Measurements from ENCODE around the gene SH3YL1. TPM values are rescaled to one million over a fixed set of nuclear protein-coding genes. Genes with fewer than 3 reads are reported as not detected.

SH3YL1 gene
- total and polyA plus RNA-seq, 9 donors = 28.8 to 45.2 (median 32.7) TPM

DNA sequence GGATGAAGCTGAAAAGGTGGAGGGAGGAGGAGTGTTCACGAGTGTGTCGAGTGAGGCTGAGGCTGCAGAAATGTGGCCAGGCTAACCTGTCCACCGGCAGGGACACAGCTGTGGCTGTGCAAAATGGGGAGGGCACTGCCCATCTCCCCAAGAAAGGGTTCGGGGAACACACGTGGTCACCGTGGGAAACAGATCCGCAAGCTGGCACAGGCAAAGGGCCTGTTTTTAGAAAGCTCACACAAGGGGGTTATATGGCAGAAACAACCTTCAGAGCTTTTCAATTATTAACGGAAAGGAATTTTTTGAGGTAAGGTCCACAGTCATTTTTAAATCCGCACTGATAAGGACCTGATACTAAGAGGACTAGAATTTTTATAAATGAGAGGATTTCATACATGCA lies 35.7 kb downstream of the SH3YL1 start:
- Histone ChIP-seq H3K27me3 (ENCODE audit: control insufficient read depth, insufficient read depth, low read length) (no peaks in the 10 kb centered on the region), H3K36me3 (ENCODE audit: control insufficient read depth, insufficient read depth, low read length) (peaks cover 36% of the 10 kb centered on the region), H3K9me3 (replicated peaks; ENCODE audit: control insufficient read depth, low read depth, low read length) (no peaks in the 10 kb centered on the region), H3K4me3 (ENCODE audit: low read length) (no peak overlapping the region), H3K27ac (ENCODE audit: low read length) (no peak overlapping the region), H3K4me1 (ENCODE audit: control insufficient read depth, insufficient read depth, low read length) (no peaks in the 10 kb centered on the region)
- DNase-seq = no peak
- WGBS (ENCODE audit: insufficient coverage) = 94% methylated on average over 7 of the region's 9 CpGs

DNA sequence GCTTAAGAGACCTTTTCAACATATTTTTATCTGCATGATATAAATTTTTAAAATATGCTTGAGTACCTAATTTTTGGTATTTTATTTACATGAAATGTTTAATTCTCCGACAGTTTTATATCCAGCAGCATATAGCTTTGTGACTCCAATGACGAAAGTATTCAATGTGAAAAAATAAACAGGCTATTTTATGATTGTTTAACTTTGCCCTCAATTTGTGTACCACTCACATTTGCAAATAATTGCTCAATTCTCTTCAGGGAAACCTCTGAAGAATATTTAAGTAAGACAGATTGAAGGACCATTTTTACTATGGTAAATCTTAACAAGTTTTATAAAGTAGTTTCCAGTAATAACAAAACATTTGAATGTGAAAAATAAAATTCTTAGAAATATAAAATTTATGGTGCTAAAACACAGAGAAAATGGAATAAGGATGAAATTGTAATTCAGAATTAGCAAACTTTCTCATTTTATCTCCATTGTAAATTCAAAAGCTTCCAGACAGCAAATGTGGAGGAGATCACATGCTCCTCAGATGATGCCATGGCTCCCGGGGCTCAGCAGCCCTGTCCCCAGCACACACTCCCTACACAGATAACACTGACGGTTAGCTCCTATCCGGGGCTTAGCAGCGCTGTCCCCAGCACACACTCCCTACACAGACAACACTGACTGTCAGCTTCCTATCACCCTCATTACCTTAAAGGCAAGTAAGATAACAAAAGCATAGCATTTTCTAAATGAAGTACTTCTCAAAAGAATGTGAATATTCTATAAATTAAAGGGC lies 39.7 kb downstream of the SH3YL1 start:
- Histone ChIP-seq H3K9me3 (replicated peaks; ENCODE audit: control insufficient read depth, low read depth, low read length) (no peaks in the 10 kb centered on the region), H3K36me3 (ENCODE audit: control insufficient read depth, insufficient read depth, low read length) (peaks cover 35% of the 10 kb centered on the region), H3K27ac (ENCODE audit: low read length) (no peak overlapping the region), H3K4me3 (ENCODE audit: low read length) (no peak overlapping the region), H3K27me3 (ENCODE audit: control insufficient read depth, insufficient read depth, low read length) (no peaks in the 10 kb centered on the region), H3K4me1 (ENCODE audit: control insufficient read depth, insufficient read depth, low read length) (peaks cover 2% of the 10 kb centered on the region)
- WGBS (ENCODE audit: insufficient coverage) = 91% methylated on average over 4 of the region's 6 CpGs
- DNase-seq = no peak

DNA sequence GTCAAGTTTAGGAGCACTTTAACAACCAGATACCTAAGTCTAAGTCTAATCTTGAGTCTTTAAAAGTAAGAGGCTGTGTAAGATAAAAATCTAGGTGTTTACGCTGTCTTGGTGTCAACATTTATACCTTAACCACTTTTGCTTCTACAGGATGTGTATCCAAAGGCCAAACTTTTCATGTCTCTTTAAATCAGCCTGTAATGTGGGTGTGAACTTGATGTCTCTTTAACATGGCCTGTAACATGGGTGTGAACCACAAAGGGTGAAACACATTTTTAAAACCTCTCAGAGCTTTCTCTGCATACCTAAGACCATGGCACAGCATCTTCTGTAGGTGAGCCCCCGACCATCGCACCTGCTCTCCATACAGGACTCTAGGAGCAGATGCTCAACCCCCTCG lies 40.4 kb downstream of the SH3YL1 start:
- no peaks in the 10 kb centered on the region for H3K27me3 ChIP-seq (ENCODE audit: control insufficient read depth, insufficient read depth, low read length)
- H3K27ac ChIP-seq (ENCODE audit: low read length) = no peak overlapping the region
- H3K36me3 ChIP-seq (ENCODE audit: control insufficient read depth, insufficient read depth, low read length) = peaks cover 32% of the 10 kb centered on the region
- no peaks in the 10 kb centered on the region for H3K9me3 ChIP-seq (replicated peaks; ENCODE audit: control insufficient read depth, low read depth, low read length)
- DNase-seq = no peak
- WGBS (ENCODE audit: insufficient coverage) = no CpG with 5 or more reads among the region's 4 CpGs
- peaks cover 3% of the 10 kb centered on the region for H3K4me1 ChIP-seq (ENCODE audit: control insufficient read depth, insufficient read depth, low read length)
- H3K4me3 ChIP-seq (ENCODE audit: low read length) = no peak overlapping the region

DNA sequence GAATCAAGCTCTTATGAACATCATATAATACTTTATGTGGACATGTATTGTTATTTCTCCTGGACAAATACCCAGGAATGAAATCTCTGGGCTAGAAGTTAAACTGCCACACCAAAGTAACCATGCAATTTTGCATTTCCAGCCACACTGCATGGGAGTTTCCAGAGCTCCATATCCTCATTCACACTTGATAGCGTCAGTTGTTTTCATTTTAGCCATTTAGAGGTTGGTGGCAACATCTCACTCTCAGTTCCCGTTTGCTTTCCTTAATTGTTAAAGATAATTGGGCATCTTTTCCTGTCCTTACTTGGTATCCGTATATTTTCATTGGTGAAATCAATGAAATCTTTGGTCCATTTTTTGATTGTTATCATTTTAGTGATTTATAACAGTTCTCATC lies 47.8 kb downstream of the SH3YL1 start:
- H3K9me3 ChIP-seq (replicated peaks; ENCODE audit: control insufficient read depth, low read depth, low read length) = peaks cover 9% of the 10 kb centered on the region
- peaks cover 10% of the 10 kb centered on the region for H3K36me3 ChIP-seq (ENCODE audit: control insufficient read depth, insufficient read depth, low read length)
- H3K27ac ChIP-seq (ENCODE audit: low read length) = no peak overlapping the region
- no peak overlapping the region for H3K4me3 ChIP-seq (ENCODE audit: low read length)
- DNase-seq = no peak
- H3K4me1 ChIP-seq (ENCODE audit: control insufficient read depth, insufficient read depth, low read length) = peaks cover 3% of the 10 kb centered on the region
- H3K27me3 ChIP-seq (ENCODE audit: control insufficient read depth, insufficient read depth, low read length) = no peaks in the 10 kb centered on the region
- no CpG with 5 or more reads among the region's 3 CpGs for WGBS (ENCODE audit: insufficient coverage)

DNA sequence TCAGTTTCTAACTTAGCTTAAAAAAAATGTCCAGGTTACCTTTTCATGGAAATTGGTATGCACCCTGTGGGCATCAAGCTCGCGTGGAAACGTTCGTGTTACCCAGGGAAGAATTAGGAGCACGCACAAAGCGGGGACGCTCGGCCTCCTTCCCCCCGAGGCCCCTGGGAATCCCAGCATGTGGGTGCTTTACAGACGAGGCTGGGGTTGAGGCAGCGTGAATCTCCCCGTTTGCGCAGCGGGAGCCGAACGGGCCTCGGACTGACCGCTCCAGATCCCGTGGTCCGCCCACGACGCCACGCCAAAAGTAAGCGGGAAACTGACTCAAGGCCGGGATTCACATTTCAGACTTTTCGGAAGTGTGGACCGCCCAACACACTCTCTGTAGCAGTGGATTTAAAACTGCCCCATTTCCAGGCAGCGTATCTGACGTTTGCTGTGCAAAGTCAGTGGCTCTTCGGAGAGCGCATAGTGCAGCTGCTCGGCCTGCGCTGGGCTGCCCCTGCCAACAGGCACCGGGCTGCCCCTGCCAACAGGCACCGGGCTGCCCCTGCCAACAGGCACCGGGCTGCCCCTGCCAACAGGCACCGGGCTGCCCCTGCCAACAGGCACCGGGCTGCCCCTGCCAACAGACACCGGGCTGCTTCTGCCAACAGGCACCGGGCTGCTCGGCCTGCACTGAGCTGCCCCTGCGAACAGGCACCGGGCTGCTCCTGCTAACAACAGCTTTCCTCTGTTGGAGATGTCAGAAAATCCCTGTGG lies 49.7 kb downstream of the SH3YL1 start:
- Histone ChIP-seq H3K4me3 (ENCODE audit: low read length) (no peak overlapping the region), H3K36me3 (ENCODE audit: control insufficient read depth, insufficient read depth, low read length) (peaks cover 6% of the 10 kb centered on the region), H3K9me3 (replicated peaks; ENCODE audit: control insufficient read depth, low read depth, low read length) (peaks cover 9% of the 10 kb centered on the region), H3K27me3 (ENCODE audit: control insufficient read depth, insufficient read depth, low read length) (peaks cover 2% of the 10 kb centered on the region), H3K4me1 (ENCODE audit: control insufficient read depth, insufficient read depth, low read length) (no peaks in the 10 kb centered on the region), H3K27ac (ENCODE audit: low read length) (no peak overlapping the region)
- no peak for DNase-seq
- 85% methylated on average over 37 of the region's 43 CpGs for WGBS (ENCODE audit: insufficient coverage)

DNA sequence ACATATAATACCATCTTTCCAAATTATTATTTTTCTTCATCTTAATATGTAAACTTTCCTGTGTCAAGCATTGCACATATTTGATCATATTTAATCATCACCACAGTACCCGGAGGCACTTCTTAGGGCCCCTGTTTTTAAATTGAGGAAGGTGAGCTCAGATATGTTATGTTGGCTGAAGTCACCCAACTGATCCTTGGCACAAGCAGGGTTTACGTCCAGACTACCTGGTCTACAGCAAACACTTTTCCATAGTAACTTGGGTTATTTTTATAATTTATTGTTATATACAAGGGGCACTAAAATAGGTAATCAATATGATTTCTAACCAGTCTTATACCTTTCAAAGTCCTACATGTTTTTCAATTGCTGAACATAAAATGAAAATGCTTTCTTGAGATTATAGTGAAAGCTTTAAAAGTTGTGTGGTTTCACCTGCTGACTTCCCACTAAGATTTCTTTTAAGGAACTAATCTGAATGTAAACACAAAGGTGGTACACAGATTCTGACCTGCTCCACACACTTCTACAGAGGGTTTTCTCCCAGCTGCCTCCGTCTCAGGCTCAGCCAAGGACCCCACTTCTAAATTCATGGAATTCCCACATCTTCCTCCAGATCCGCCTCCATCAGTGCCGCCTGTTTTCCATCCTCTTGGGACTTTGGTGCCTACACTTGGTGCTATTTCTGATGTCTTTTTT lies 52.2 kb downstream of the SH3YL1 start:
- no peak for DNase-seq
- 76% methylated on average over 3 of the region's 5 CpGs for WGBS (ENCODE audit: insufficient coverage)
- peaks cover 2% of the 10 kb centered on the region for H3K27me3 ChIP-seq (ENCODE audit: control insufficient read depth, insufficient read depth, low read length)
- H3K9me3 ChIP-seq (replicated peaks; ENCODE audit: control insufficient read depth, low read depth, low read length) = peaks cover 9% of the 10 kb centered on the region
- no peak overlapping the region for H3K27ac ChIP-seq (ENCODE audit: low read length)
- no peaks in the 10 kb centered on the region for H3K36me3 ChIP-seq (ENCODE audit: control insufficient read depth, insufficient read depth, low read length)
- H3K4me3 ChIP-seq (ENCODE audit: low read length) = no peak overlapping the region
- no peaks in the 10 kb centered on the region for H3K4me1 ChIP-seq (ENCODE audit: control insufficient read depth, insufficient read depth, low read length)

DNA sequence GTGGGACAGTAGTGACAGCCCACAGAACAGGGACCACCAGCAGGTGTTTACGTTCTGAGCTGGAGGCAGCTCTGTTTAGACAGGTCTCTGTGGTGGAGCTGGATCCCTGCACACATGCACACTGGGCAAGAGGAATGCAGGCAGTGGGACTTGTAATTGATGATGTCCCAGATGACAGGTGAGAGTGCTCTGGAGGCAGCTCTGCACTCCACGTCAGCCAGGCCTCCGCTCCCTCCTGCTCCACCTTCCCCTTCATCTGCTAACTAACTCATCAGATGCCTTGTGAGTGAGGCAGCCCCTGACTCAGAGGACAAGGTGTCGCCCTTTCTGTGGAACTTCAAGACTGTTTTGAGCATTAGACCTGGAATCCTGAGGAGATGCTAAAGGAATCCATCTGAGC lies 53.2 kb downstream of the SH3YL1 start:
- H3K9me3 ChIP-seq (replicated peaks; ENCODE audit: control insufficient read depth, low read depth, low read length) = peaks cover 9% of the 10 kb centered on the region
- no peaks in the 10 kb centered on the region for H3K36me3 ChIP-seq (ENCODE audit: control insufficient read depth, insufficient read depth, low read length)
- 68% methylated on average over 2 of the region's 4 CpGs for WGBS (ENCODE audit: insufficient coverage)
- no peak overlapping the region for H3K27ac ChIP-seq (ENCODE audit: low read length)
- no peak for DNase-seq
- H3K4me3 ChIP-seq (ENCODE audit: low read length) = no peak overlapping the region
- H3K4me1 ChIP-seq (ENCODE audit: control insufficient read depth, insufficient read depth, low read length) = no peaks in the 10 kb centered on the region
- peaks cover 2% of the 10 kb centered on the region for H3K27me3 ChIP-seq (ENCODE audit: control insufficient read depth, insufficient read depth, low read length)

DNA sequence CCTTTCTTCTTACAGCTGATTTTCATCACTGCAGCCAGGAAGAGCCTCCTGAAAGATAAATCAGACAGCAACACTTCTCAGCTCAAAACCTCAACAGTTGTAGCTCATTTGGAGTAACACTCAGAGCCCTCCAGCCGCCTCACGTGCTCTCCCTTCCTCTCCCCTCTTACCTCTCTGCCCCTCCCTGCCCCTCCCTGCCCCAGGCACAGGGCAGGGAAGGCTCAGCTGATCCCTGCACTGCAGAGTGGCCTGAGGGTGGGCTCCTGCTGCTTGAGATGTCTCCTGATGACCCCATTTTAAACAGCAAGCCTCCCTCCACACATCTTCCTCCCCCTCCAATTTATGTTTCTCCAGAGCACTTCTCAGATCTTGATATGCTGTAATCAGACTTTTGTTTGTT lies 54.4 kb downstream of the SH3YL1 start:
- DNase-seq = no peak
- Histone ChIP-seq H3K27ac (ENCODE audit: low read length) (no peak overlapping the region), H3K4me3 (ENCODE audit: low read length) (no peak overlapping the region), H3K4me1 (ENCODE audit: control insufficient read depth, insufficient read depth, low read length) (no peaks in the 10 kb centered on the region), H3K27me3 (ENCODE audit: control insufficient read depth, insufficient read depth, low read length) (peaks cover 2% of the 10 kb centered on the region), H3K36me3 (ENCODE audit: control insufficient read depth, insufficient read depth, low read length) (no peaks in the 10 kb centered on the region), H3K9me3 (replicated peaks; ENCODE audit: control insufficient read depth, low read depth, low read length) (peaks cover 9% of the 10 kb centered on the region)
- 37% methylated on average over 2 of the region's 2 CpGs for WGBS (ENCODE audit: insufficient coverage)

DNA sequence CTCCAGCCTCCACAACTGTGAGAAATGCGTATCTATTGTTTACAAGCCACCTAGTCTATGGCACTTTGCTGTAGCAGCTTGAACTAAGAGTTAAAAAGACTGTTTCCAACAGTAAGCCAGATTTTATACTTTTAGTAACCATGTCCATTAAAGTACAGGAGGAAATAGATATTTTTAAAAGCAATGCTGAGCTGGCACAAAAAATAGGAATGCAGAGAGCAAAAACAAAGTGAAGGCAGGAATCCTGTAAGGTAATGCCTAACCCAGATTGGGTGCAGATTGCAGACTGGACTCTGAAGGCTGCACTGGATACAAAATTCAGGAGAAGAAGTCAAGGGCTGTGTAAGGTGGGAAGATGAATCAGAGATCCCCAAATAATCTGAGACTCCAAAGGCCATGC lies 55.5 kb downstream of the SH3YL1 start:
- H3K27me3 ChIP-seq (ENCODE audit: control insufficient read depth, insufficient read depth, low read length) = peaks cover 2% of the 10 kb centered on the region
- no CpG with 5 or more reads among the region's 1 CpG for WGBS (ENCODE audit: insufficient coverage)
- peaks cover 9% of the 10 kb centered on the region for H3K9me3 ChIP-seq (replicated peaks; ENCODE audit: control insufficient read depth, low read depth, low read length)

DNA sequence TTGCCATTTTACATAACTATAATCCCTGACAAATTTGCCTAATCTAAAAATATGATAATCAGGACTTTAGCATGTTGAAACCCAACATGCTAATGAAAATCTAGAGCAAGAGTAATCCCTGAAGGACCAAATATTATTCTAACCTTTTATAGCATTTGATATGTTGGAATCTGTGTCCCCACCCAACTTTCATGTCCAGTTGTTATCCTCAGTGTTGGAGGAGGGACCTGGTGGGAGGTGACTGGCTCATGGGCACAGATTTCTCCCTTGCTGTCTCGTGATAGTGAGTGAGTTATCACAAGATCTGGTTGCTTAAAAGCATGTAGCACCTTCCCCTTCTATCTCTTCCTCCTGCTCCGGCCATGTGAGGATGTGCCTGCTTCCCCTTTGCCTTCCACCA lies 59.8 kb downstream of the SH3YL1 start:
- Histone ChIP-seq H3K36me3 (ENCODE audit: control insufficient read depth, insufficient read depth, low read length) (no peaks in the 10 kb centered on the region), H3K27me3 (ENCODE audit: control insufficient read depth, insufficient read depth, low read length) (no peaks in the 10 kb centered on the region)
- 40% methylated on average over 1 of the region's 2 CpGs for WGBS (ENCODE audit: insufficient coverage)

More for the DNA sequence above, 55.5 kb downstream of the SH3YL1 start:
- Histone ChIP-seq H3K27ac (ENCODE audit: low read length) (no peak overlapping the region), H3K4me3 (ENCODE audit: low read length) (no peak overlapping the region), H3K4me1 (ENCODE audit: control insufficient read depth, insufficient read depth, low read length) (peaks cover 4% of the 10 kb centered on the region), H3K36me3 (ENCODE audit: control insufficient read depth, insufficient read depth, low read length) (no peaks in the 10 kb centered on the region)
- DNase-seq = no peak

More for the DNA sequence above, 59.8 kb downstream of the SH3YL1 start:
- peaks cover 16% of the 10 kb centered on the region for H3K4me1 ChIP-seq (ENCODE audit: control insufficient read depth, insufficient read depth, low read length)
- no peak overlapping the region for H3K4me3 ChIP-seq (ENCODE audit: low read length)
- no peak for DNase-seq
- H3K27ac ChIP-seq (ENCODE audit: low read length) = no peak overlapping the region
- no peaks in the 10 kb centered on the region for H3K9me3 ChIP-seq (replicated peaks; ENCODE audit: control insufficient read depth, low read depth, low read length)
